HG02973 (cell line): Measurements from ENCODE around the gene VPS33A.
"Not testable (repeated sequence)": the region's sequence is repeated elsewhere in the genome, so short reads cannot be mapped to it uniquely, and the experiment has no call there.

Source experiments
- ATAC-seq: cut with Tn5 transposase; IDR thresholded peaks from one replicate; pipeline ENCODE4 v1.9.1; 2021; ENCODE audit warnings: moderate library complexity; ENCODE audit not compliant: unreplicated experiment

The VPS33A gene

GRCh38 chr12:122258462-122258861 is 7.8 kb downstream of the VPS33A start:
- ATAC-seq, result not testable (repeated sequence)

- ATAC-seq, result no peak
Measured at GRCh38 chr12:122250536-122250935, 15.8 kb downstream of the VPS33A start.

GRCh38 chr12:122250047-122250446 is 16.2 kb downstream of the VPS33A start:
- ATAC-seq, result no peak

GRCh38 chr12:122245553-122245952 is 20.7 kb downstream of the VPS33A start:
- ATAC-seq, result no peak

GRCh38 chr12:122244565-122245371 is 21.5 kb downstream of the VPS33A start:
- ATAC-seq, result no peak

- no peak for ATAC-seq
Measured at GRCh38 chr12:122243965-122244364, 22.3 kb downstream of the VPS33A start.

GRCh38 chr12:122238861-122239260 is 27.4 kb downstream of the VPS33A start:
- no peak for ATAC-seq

GRCh38 chr12:122235741-122236140 is 30.6 kb downstream of the VPS33A start:
- no peak for ATAC-seq

GRCh38 chr12:122232691-122233090 is 33.6 kb downstream of the VPS33A start:
- no peak for ATAC-seq

GRCh38 chr12:122230798-122231197 is 35.5 kb downstream of the VPS33A start:
- no peak for ATAC-seq

GRCh38 chr12:122228092-122228491 is 38.2 kb downstream of the VPS33A start:
- ATAC-seq, result no peak

GRCh38 chr12:122227341-122227740 is 39.0 kb downstream of the VPS33A start:
- no peak for ATAC-seq

GRCh38 chr12:122226366-122227125 is 39.7 kb downstream of the VPS33A start:
- ATAC-seq, result no peak

GRCh38 chr12:122225683-122226365 is 40.5 kb downstream of the VPS33A start, which contains the start of gene DIABLO:
TSS of gene DIABLO (minus strand) at chr12:122226052. CDS start at chr12:122226014, 38 bp downstream.
- peak; percentile 84 for ATAC-seq

- ATAC-seq, result no peak
Measured at GRCh38 chr12:122216445-122216844, 49.8 kb downstream of the VPS33A start.

GRCh38 chr12:122215771-122216170 is 50.5 kb downstream of the VPS33A start:
- no peak for ATAC-seq

- ATAC-seq, result no peak
Measured at GRCh38 chr12:122208073-122208820, 58.0 kb downstream of the VPS33A start.

GRCh38 chr12:122207391-122207790 is 58.9 kb downstream of the VPS33A start:
- no peak for ATAC-seq

- no peak for ATAC-seq
Measured at GRCh38 chr12:122206976-122207375, 59.3 kb downstream of the VPS33A start.

GRCh38 chr12:122206111-122206881 is 60.0 kb downstream of the VPS33A start:
- no peak for ATAC-seq
